ENCODE data around the gene RHOXF2. TPM values are rescaled to one million over a fixed set of nuclear protein-coding genes. Genes with fewer than 3 reads are reported as not detected.

Gene RHOXF2
- total and polyA plus RNA-seq, 9 of the 15 experiments (the other 6 are each of a cell fraction or from before 2014, with no cell fraction given), result 36.0 to 200 (median 141) TPM

- TF ChIP-seq UBTF (IDR thresholded peaks at IDR 0.05; ENCODE audit: borderline replicate concordance in 1 of 2, low read depth in 2 of 2, low read length in 2 of 2) (no peak), CREM (IDR thresholded peaks at IDR 0.05; ENCODE audit: low read depth) (no peak), POU5F1 (IDR thresholded peaks at IDR 0.05; ENCODE audit: borderline replicate concordance, low read depth, low read length, partially characterized antibody) (no peak), RFX5 (IDR thresholded peaks at IDR 0.05; ENCODE audit: low read depth, low read length) (no peak)
Measured at GRCh38 chrX:120136128-120136527, 22.3 kb upstream of the RHOXF2 start (continued).

- CTCF ChIA-PET (ENCODE audit: low intra/inter-chr PET ratio), result no interaction called here
- Histone ChIP-seq H3K4me2 (ENCODE audit: insufficient read depth, low read length) (no peak overlapping the region), H3K9ac (ENCODE audit: insufficient read depth in 1 of 2, low read depth in 2 of 2, low read length in 2 of 2) (no peak overlapping the region), H2AFZ (ENCODE audit: low read depth, low read length) (no peak overlapping the region), H4K20me1 (replicated peaks; ENCODE audit: control insufficient read depth, insufficient read depth, low read length) (no peaks in the 10 kb centered on the region), H3K4me3 (no peak overlapping the region), H3K27ac (ENCODE audit: extremely low read depth, low read depth, low read length) (no peak overlapping the region), H3K9me1 (ENCODE audit: control insufficient read depth, insufficient read depth, low read length) (no peaks in the 10 kb centered on the region), H3K79me2 (ENCODE audit: control insufficient read depth, insufficient read depth, low read length) (no peaks in the 10 kb centered on the region), H3K27me3 (ENCODE audit: control insufficient read depth in 2 of 2, insufficient read depth in 2 of 2, low read length in 2 of 2) (no peaks in the 10 kb centered on the region), H3K4me1 (replicated peaks in 1 of 2; ENCODE audit: control insufficient read depth in 2 of 2, insufficient read depth in 2 of 2, low read length in 2 of 2) (no peaks in the 10 kb centered on the region), H3K36me3 (ENCODE audit: control insufficient read depth, insufficient read depth, low read length) (no peaks in the 10 kb centered on the region), H3K9me3 (replicated peaks; ENCODE audit: control insufficient read depth, insufficient read depth, low read depth, low read length) (no peaks in the 10 kb centered on the region)
- in situ Hi-C loops (cut with MboI), result no loop called here
- POLR2A ChIA-PET, result no interaction called here
- DNase-seq (ENCODE audit: extremely low read depth in 1 of 4, low spot score in 3 of 4), result no peak
- intact Hi-C loops (cut with micrococcal nuclease), result no loop called here
- FAIRE-seq, result no peak
- TF ChIP-seq KDM2B (CRISPR knock-in tag; IDR thresholded peaks at IDR 0.05) (no peak), ZSCAN32 (CRISPR knock-in tag; IDR thresholded peaks at IDR 0.05) (no peak), PCBP2 (IDR thresholded peaks at IDR 0.05; ENCODE audit: low read depth, low read length, poor library complexity, severe bottlenecking) (no peak), ZNF133 (CRISPR knock-in tag; IDR thresholded peaks at IDR 0.05) (no peak), CBX2 (IDR thresholded peaks at IDR 0.05; ENCODE audit: insufficient read depth, low read length, poor library complexity, severe bottlenecking) (no peak)
- 0 out of 3 replicates have a peak, but pooled peaks have one; percentile 25 for ATAC-seq
- BruUV-seq (replicated peaks), result no TSS peak
- 23% methylated on average over 3 of the region's 3 CpGs for WGBS (ENCODE audit: insufficient coverage, low coverage, missing lambda C conversion rate)
Measured at GRCh38 chrX:120136840-120137239, 21.6 kb upstream of the RHOXF2 start.
